Left ventricle myocardium inferior (tissue), 1 donor: ENCODE measurements around the gene SAMD4B. TPM values are rescaled to one million over a fixed set of nuclear protein-coding genes. Genes with fewer than 3 reads are reported as not detected.
"Not testable (repeated sequence)": the region's sequence is repeated elsewhere in the genome, so short reads cannot be mapped to it uniquely, and the experiment has no call there.

Experiments used
- DNase-seq: peaks from one replicate; pipeline ENCODE4 v3.0.0-alpha.2; 2020
- H3K27ac ChIP-seq: fragments of 200-600 bp; replicated peaks from 2 replicates; pipeline ENCODE4 v1.8.0; 2021
- H3K27me3 ChIP-seq: fragments of 200-600 bp; 2 replicates; pipeline ENCODE4 v1.8.0; 2021; ENCODE audit warnings: low read depth
- H3K36me3 ChIP-seq: fragments of 200-600 bp; 2 replicates; pipeline ENCODE4 v1.8.0; 2021
- H3K4me1 ChIP-seq: fragments of 200-600 bp; 2 replicates; pipeline ENCODE4 v1.8.0; 2021
- H3K4me3 ChIP-seq: fragments of 200-600 bp; 2 replicates; pipeline ENCODE4 v1.8.0; 2021; ENCODE audit warnings: mild to moderate bottlenecking, moderate library complexity
- H3K9me3 ChIP-seq: fragments of 200-600 bp; replicated peaks from 2 replicates; pipeline ENCODE4 v1.8.0; 2021
- intact Hi-C: fragments of 100-400 bp; cut with micrococcal nuclease; formaldehyde crosslinking; loops from one replicate; pipeline ENCODE4 v1.11.0; 2022
- total RNA-seq: library from RNA; stranded (reverse); fragmentation: NEBNext Ultra II Directional; extraction: Animal tissue kit (Norgen Biotek cat#: 25700); gene quantifications from one replicate; pipeline ENCODE4 v1.2.1, GENCODE V29; 2021
- TF ChIP-seq, protein P1 (sequence below): fragments of 200-600 bp; IDR thresholded peaks from 2 replicates; pipeline ENCODE4 v1.8.0; 2021; ENCODE audit warnings: antibody characterized with exemption, mild to moderate bottlenecking, borderline replicate concordance
- donor health status: DM: no; HTN: yes; CAD: no; lungs with severe emphysema.

The SAMD4B gene
- total RNA-seq, 1 donor from 2014 or later: 47.9 TPM

DNA sequence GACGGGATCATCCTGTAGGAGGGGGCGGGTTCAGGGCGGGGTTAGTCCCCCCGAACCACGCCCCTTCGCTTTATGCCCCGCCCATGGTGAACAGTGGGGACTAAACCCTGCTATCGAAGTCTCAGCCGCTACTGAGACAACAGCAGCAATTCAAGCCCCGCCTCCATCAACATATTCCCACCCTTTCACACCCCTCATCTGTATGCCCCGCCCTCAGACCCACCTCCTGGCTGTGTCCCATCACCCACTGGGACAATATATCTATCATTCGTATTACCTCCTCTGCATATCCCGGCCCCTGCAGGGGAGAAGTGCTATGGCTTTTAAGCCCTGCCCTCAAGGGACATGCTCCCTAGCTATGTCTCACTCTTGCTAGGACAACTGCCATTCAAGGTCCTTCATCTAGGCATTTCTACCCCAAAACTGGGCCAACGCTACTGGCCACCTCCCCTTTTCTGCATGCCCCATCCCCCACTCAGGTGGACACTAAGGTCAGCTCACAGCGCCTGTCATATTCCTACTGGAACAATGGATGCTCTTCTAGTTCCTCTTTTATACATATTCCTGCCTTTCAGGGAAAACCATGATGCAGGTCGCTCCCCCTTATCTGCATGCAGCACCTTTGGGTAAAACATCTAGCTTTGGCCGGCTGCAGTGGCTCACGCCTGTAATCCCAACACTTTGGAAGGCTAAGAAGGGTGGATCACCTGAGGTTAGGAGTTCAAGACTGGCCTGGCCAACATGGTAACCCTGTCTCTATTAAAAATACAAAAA lies 33.5 kb upstream of the SAMD4B start:
- Histone ChIP-seq H3K27me3 (peaks cover 71% of the 10 kb centered on the region), H3K27ac (no peak overlapping the region), H3K9me3 (no peaks in the 10 kb centered on the region), H3K4me1 (peaks cover 15% of the 10 kb centered on the region), H3K4me3 (peak overlapping the region; percentile 52), H3K36me3 (no peaks in the 10 kb centered on the region)
- TF ChIP-seq, protein P1, sequence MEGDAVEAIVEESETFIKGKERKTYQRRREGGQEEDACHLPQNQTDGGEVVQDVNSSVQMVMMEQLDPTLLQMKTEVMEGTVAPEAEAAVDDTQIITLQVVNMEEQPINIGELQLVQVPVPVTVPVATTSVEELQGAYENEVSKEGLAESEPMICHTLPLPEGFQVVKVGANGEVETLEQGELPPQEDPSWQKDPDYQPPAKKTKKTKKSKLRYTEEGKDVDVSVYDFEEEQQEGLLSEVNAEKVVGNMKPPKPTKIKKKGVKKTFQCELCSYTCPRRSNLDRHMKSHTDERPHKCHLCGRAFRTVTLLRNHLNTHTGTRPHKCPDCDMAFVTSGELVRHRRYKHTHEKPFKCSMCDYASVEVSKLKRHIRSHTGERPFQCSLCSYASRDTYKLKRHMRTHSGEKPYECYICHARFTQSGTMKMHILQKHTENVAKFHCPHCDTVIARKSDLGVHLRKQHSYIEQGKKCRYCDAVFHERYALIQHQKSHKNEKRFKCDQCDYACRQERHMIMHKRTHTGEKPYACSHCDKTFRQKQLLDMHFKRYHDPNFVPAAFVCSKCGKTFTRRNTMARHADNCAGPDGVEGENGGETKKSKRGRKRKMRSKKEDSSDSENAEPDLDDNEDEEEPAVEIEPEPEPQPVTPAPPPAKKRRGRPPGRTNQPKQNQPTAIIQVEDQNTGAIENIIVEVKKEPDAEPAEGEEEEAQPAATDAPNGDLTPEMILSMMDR: no peak
- intact Hi-C loops: no loop called here
- no peak for DNase-seq

DNA sequence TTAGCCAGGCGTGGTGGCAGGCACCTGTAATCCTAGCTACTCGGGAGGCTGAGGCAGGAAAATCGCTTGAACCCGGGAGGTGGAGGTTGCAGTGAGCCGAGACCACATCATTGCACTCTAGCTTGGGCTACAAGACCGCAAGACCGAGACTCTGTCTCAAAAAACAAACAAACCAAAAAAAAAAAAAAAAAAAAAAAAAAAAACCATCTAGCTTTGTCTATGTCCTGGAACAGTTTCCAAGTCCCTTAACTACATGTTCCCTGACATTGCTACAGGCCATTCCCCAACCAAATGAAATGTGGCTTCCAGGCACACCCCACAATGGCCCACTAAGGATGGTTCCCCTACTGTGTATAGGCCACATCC lies 32.9 kb upstream of the SAMD4B start:
- DNase-seq, H3K4me3 ChIP-seq, intact Hi-C loops, H3K9me3 ChIP-seq, H3K36me3 ChIP-seq, H3K27ac ChIP-seq: not testable (repeated sequence)
- peaks cover 15% of the 10 kb centered on the region for H3K4me1 ChIP-seq
- peaks cover 65% of the 10 kb centered on the region for H3K27me3 ChIP-seq

- Histone ChIP-seq H3K27ac (no peak overlapping the region), H3K4me1 (peaks cover 15% of the 10 kb centered on the region), H3K4me3 (no peak overlapping the region), H3K36me3 (no peaks in the 10 kb centered on the region), H3K27me3 (peaks cover 51% of the 10 kb centered on the region), H3K9me3 (no peaks in the 10 kb centered on the region)
- DNase-seq: no peak
- intact Hi-C loops: no loop called here
- TF ChIP-seq, protein P1: no peak
Measured at GRCh38 chr19:39310558-39311311, 31.5 kb upstream of the SAMD4B start.

DNA sequence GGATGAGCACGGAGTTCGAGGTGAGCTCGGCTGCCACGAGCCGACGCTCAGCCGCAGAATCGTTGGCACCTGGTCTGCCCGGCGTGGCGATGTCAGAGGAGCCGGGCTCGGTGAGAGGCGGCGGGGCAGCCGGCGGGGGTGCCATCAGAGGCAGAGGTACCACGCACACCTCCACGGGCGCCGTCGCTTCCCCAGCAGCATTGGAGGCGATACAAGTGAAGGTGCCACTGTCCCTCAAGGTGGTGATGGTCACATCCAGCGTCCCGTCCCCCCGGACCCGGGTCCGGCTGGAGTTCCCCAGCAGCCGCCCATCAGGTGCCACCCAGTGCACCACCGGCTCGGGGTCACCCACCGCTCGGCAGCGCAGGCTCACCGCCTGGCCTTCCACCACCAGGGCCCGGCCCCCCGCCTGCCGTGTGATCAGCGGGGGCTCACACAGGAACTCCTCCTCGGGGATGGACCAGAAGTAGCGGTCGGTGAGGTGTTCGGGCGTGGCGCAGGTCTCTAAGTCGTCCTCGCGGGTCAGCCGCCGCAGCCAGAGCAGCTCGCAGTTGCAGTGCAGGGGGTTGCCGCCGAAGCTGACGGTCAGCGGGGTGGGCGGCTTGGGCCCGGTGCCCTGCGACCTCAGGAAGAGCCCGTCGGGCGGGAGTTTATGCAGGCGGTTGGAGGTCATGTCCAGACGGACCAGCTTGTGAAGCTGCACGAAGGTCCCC lies 28.0 kb upstream of the SAMD4B start:
- TF ChIP-seq, protein P1: no peak
- no peak for DNase-seq
- intact Hi-C loops: no loop called here

DNA sequence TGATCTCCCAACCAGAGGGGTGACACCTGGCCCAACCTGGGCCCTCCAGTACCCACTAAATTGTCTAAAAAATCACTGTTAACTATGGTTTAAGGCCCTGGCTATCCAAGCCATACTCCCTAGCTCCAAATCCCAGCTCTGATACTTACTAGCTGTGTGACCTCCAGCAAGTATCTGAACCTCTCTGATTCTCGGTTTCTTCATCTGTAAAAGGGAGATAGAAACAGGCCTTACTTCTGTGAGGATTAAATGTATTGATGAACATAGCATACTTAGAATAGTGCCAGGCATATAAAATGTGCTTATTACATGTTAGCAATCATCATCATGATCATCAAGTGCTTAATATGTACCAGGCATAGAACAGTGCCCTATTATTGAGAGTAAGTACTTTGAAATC lies 26.3 kb upstream of the SAMD4B start:
- Histone ChIP-seq H3K9me3 (no peaks in the 10 kb centered on the region), H3K4me3 (no peak overlapping the region), H3K36me3 (no peaks in the 10 kb centered on the region), H3K27ac (no peak overlapping the region), H3K4me1 (peaks cover 5% of the 10 kb centered on the region), H3K27me3 (peaks cover 27% of the 10 kb centered on the region)
- no peak for DNase-seq
- TF ChIP-seq, protein P1: no peak
- intact Hi-C loops: no loop called here

More for the DNA sequence above, 28.0 kb upstream of the SAMD4B start:
- no peaks in the 10 kb centered on the region for H3K4me1 ChIP-seq
- peaks cover 21% of the 10 kb centered on the region for H3K27me3 ChIP-seq
- no peaks in the 10 kb centered on the region for H3K36me3 ChIP-seq
- H3K4me3 ChIP-seq: no peak overlapping the region
- H3K27ac ChIP-seq: no peak overlapping the region
- no peaks in the 10 kb centered on the region for H3K9me3 ChIP-seq
